OCI-LY7 (cell line): Measurements from ENCODE around the gene ANKLE2.

Experiments
- CTCF ChIP-seq: fragments of 200-600 bp; sonication (generic); conservative IDR thresholded peaks from 2 replicates; pipeline ENCODE4 v1.5.1; 2014; ENCODE audit warnings: mild to moderate bottlenecking, antibody characterized with exemption, low read length, moderate library complexity, mixed read lengths
- EZH2phosphoT487 ChIP-seq: fragments of 200-600 bp; sonication (generic); IDR thresholded peaks from 2 replicates; pipeline ENCODE4 v1.6.1; 2018; ENCODE audit warnings: low read depth, borderline replicate concordance, mild to moderate bottlenecking, mixed run types, antibody characterized with exemption, low read length, moderate library complexity, mixed read lengths

GRCh38 chr12:132695431-132695830, 66.2 kb downstream of the ANKLE2 start:
- TF ChIP-seq CTCF (no peak), EZH2phosphoT487 (no peak)
